GM19467 (cell line): ENCODE results near the gene CRYBA1.
A peak's percentile ranks its signal among the peaks of the same experiment; 100 is the strongest.

Source experiments
- ATAC-seq: cut with Tn5 transposase; IDR thresholded peaks from one replicate; pipeline ENCODE4 v1.9.1; 2021; ENCODE audit warnings: mild to moderate bottlenecking, moderate library complexity; ENCODE audit not compliant: unreplicated experiment

CRYBA1 gene

DNA sequence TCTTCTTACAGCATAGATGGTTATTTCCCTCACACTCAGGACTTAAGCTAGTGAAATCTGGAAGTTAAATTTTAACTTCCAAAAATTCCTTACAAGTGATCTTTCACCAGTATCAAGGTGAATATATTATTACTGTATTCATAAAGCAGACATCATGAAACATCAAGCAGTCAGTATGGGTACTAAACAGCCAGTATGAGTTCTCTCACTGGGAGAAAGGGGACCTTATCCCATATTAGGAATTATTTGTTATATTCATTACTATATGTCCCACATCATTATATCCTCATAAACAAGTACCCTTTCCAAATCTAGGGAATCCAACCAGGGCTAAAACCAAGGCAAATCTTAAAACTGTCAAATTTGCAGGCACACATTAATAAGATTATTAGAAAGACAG, 32.0 kb downstream of the CRYBA1 start:
- ATAC-seq = no peak

DNA sequence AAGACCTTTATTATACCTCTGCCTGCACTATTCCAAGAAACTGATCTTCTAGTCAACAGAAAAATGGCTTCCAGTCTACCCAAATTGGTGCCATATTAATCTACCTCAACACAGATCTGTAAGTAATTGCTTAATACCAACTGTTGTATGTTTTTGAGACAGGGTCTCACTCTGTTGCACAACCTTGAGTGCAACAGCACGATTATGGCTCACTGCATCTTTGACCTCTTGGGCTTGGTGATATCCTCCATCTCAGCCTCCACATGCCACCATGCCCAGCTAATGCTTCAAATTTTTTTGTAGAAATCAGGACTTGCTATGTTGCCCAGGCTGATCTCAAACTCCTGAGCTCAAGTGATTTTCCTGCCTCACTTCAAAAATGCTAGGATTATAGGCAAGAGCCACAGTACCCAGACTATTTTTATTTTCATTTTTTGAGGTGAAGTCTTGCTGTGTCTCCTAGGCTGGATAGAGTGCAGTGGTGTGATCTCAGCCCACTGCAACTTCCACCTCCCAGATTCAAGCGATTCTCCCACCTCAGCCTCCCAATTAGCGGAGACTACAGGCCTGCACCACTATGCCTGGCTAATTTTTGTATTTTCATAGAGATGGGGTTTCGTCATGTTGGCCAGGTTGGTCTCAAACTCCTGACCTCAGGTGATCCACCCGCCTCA, 32.9 kb downstream of the CRYBA1 start:
- ATAC-seq = no peak

- no peak for ATAC-seq
Measured at GRCh38 chr17:29283496-29283895, 36.8 kb downstream of the CRYBA1 start.

- no peak for ATAC-seq
Measured at GRCh38 chr17:29283961-29284360, 37.3 kb downstream of the CRYBA1 start.

DNA sequence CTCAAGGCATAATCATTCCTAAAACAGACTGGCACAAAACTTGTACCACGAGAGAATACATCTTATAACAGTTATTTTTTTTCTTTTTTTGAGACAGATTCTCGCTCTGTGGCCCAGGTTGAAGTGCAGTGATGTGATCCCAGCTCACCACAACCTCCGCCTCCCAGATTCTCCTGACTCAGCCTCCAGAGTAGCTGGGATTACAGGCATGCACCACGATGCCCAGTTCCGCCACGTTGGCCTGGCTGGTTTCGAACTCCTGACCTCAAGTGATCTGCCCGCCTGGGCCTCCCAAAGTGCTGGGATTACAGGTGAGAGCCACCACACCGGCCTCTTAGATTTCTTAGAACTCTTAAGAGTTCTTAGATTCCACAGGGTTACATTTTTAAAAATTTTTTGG, 43.2 kb downstream of the CRYBA1 start:
- ATAC-seq = no peak

- ATAC-seq = no peak
Measured at GRCh38 chr17:29291163-29291752, 44.6 kb downstream of the CRYBA1 start.

DNA sequence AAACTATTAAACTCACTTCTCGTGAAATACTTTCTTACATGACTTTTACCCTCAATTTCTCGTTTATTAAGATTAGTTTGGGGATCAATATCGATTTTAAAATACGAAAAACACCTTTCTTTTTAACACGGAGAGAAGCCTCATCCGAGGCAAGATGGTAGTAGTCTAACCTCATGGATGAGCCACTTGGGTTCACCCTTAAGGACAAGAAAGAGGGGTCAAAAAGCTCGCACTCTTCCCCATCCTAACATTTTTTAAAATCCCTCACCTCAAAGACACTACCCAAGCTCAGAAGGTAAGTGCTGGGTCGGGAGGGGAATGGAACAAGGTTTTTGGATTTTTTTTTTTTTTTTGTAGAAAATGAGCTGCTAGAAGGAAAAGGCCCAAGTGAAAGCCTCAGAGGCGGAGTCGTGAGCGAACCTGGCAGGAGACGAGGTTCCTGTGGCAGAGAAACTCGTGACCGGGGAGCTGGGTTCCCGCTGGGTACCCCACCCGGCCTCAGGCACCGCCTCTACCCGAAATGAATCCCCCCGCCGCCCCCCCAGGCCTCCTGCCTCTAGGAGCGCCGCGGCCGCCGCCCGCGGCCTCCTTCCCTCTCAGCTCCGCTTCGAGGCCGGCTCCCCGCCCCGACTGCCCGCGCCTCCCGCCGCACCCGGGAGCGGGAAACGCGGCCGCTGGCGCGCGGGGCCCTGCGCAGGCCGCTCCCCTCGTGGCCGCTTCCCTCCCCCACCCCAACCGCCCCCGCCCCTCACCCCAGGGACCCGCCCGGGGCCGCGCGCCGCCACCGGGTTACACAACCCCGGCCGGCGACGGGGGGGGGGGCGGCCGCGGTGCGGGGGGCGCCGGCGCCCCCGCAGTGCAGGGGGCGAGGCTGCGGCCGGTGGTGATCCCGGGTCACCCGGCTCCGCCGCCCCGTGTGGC, 45.7 kb downstream of the CRYBA1 start:
- ATAC-seq = peak; percentile 4

- ATAC-seq = peak; percentile 23
Measured at GRCh38 chr17:29292992-29293889, 46.6 kb downstream of the CRYBA1 start.

DNA sequence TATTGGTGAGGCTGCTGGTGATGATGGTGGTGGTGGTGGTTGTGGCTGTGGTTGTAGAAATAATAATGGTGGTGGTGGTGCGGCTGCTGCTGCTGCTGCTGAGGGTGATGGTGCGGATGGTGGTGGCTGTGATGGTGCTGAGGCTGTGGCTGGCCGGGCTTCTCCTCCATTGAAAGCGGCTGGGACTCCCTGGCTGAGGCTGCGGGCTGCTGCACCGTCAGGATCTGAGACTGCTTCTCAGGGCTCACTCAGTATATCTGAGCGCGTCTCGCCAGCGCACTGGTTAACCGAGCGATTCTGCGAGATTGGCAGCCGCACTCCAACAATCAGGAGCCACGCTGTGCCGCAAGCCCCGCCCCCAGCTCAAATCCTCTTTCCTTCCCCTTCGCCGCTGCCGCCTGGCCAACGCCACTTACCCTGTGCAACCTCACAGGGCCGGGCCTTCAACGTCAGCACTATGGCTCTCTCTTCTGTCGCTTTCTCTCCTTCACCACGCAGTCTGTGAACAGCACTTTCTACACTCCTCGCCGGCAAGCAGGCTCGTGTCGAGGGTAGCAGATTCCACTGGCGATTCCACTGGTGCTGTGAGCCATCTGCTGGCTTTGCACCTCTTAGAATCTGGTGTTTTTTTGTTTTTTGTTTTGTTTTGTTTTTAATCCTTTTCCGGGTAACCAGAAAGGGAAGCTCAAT, 47.4 kb downstream of the CRYBA1 start, which contains the start of gene NUFIP2:
Gene NUFIP2 (minus strand): TSS at position 259 of the 690 bp plus-strand sequence. CDS start 89 bp downstream, at position 170.
- ATAC-seq = peak; percentile 77

GRCh38 chr17:29294580-29294900, 47.9 kb downstream of the CRYBA1 start:
- ATAC-seq = no peak

DNA sequence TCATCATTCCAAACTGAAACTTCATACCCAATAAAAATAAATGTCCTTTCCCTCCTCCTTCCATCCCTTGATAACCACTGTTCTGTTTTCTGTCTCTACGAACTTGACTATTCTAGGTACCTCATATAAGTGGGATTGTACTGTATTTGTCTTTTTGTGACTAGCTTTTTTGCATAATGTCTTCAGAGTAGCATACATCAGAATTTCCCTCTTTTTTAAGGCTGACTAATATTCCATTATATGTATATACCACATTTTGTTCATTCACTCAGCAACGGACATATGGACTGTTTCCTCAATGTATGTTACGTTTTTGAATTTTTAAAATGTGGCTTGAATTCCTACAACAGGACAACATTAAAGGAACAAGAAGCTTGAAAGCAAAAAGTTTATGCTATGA, 48.8 kb downstream of the CRYBA1 start:
- ATAC-seq = no peak

GRCh38 chr17:29299031-29299430, 52.4 kb downstream of the CRYBA1 start:
- ATAC-seq = no peak

DNA sequence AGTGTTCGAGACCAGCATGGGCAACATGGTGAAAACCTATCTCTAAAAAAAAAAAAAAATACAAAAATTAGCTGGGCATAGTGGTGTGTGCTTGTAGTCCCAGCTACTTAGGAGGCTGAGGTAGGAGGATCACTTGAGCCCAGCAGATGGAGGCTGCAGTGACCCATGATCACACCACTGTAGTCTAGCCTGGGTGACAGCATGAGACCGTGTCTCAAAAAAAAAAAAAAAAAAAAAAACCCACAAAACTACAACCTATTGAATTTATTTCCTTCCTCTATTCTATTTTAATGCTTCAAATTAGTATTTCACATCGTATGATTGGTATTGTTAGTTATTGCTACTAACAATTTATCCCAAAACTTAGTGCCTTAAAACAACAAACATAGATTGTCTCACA, 56.7 kb downstream of the CRYBA1 start:
- ATAC-seq = no peak
